Adrenal gland (tissue), 5 donors: ENCODE measurements around the gene TAF6.

Experiments
- CTCF ChIP-seq, 6 experiments: fragments of 450-650 bp in 4 of 6; fragments of 200-600 bp in 2 of 6; sonication (generic) in 1 of 6; IDR thresholded peaks; 1 replicate in 5 of 6; 2 replicates in 1 of 6; pipeline versions ENCODE4 v1.5.1 to v1.8.0; 2016 to 2021; ENCODE audit warnings: antibody characterized with exemption in 6 of 6, mild to moderate bottlenecking in 2 of 6, moderate library complexity in 1 of 6
- POLR2A ChIP-seq, 2 donors: fragments of 450-650 bp; IDR thresholded peaks; one replicate each; pipeline ENCODE4 v1.6.1; 2017; ENCODE audit warnings: antibody characterized with exemption in 2 of 2, mild to moderate bottlenecking in 2 of 2, moderate library complexity in 1 of 2
- donor health status: DM: no; HTN: no; CAD: no.

- TF ChIP-seq CTCF (IDR thresholded peaks at IDR 0.05) (no peak), POLR2A (IDR thresholded peaks at IDR 0.05) (no peak)
Measured at GRCh38 chr7:100111156-100111555, 8.0 kb downstream of the TAF6 start.
